HG02973 (cell line): ENCODE measurements around the gene AP1S2.
A peak's percentile ranks its signal among the peaks of the same experiment; 100 is the strongest.
"Not testable (repeated sequence)": the region's sequence is repeated elsewhere in the genome, so short reads cannot be mapped to it uniquely, and the experiment has no call there.

Source experiments
- ATAC-seq: cut with Tn5 transposase; IDR thresholded peaks from one replicate; pipeline ENCODE4 v1.9.1; 2021; ENCODE audit warnings: moderate library complexity; ENCODE audit not compliant: unreplicated experiment

The AP1S2 gene

DNA sequence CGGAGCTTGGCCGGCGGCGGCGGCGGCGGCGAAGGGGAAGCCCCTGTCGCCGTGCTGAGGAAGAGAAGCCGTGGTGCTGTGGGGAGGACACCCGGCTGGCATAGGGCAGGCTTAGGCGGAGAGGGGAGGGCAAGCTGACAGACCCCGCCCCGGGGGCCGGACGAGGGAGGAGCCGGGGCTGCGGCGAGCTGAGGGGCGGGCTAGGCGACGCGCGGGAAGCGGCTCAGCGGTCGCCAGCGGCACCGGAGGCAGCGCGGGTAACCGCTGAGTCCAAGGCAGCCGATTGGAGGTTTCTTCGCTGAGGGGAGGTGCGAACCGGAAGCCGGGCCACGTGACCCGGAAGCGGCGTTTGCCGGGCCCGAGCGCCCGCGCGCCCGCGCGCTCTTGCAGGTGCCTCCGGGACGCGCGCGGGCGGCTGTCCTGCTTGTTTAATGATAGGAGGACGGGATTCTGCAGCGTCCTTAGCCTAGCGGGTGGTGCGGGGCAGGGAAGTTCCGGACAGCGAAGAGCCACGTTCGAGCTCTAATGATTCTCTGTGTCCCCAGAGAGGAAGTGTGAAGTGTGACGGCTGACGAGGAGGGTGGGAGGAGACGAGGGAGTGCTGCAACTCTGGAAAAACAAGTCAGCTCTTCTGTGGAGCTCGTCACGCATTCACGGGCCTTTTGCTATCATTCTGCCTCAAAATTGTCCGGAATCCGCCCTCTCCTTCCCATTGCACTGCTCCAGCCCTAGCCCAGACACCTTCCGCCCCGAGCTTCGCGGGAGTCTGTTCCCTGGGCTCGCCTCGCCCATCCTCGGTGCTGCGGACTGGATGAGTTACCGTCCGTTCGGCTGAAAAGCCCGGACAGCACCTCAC lies at the start of gene AP1S2:
Gene AP1S2 (minus strand): TSS at position 102 of the 856 bp plus-strand sequence. CDS start 2,289 bp downstream, outside the sequence.
- peak; percentile 90 for ATAC-seq

DNA sequence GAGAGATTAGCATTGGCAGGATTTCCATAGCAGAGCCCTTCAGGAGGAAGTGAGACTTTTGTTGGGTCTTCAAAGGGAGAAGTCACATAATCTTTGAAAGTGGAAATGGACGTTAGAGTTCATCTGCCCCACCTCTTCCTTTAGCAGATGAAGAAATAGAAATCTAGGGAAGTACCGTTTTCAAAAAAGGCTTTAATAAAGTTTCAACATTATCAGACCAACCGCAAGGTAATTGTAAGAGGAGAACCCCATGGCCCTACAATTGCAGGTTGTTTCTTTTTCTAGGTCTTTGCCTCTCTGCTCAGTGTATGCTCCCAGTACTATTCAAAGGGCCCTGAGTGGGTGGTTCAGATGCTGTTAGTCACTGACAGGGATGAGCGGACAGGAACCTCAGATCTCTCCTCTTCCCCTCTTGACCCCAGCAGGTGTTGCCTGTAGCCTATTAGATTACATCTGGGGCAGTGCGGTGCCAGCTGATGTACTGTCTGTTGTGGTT lies 48.6 kb upstream of the AP1S2 start:
- ATAC-seq, result peak; percentile 89

DNA sequence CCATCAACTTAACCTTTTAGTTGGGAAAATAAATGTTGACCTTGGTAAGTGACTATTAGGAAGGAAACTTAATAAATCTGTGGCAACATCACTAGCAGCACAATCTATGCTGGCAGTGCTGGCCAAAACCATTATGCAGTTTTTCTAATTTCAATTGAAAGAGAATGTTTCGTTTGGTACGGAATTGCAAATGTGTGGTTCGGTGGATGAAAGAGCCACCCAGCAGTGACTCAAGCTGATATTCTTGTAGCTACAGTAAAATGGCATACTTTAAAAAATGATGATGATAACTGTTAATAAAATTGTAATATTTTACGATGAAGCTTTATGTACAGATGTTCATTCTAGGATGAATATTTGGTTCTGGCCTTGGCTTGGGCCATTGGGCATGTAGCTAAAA lies 40.7 kb upstream of the AP1S2 start:
- ATAC-seq, result no peak

GRCh38 chrX:15894724-15895123 lies 40.1 kb upstream of the AP1S2 start:
- ATAC-seq, result no peak

DNA sequence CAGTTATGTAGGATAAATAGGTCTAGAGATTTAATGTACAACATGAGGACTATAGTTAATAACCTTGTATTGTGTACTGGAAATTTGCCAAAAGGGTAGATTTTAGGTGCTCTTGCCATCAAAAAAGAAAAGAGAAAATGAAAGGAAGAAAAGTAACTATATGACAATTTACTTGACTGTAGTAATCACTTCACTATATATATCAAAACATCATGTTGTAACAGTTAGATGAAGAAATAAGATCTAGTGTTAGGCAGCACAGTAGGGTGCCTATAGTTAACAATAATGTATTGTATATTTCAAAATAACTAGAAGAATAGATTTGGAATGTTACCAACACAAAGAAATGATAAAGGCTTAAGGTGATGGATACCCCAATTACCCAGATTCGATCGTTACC lies 35.9 kb upstream of the AP1S2 start:
- ATAC-seq, result no peak

DNA sequence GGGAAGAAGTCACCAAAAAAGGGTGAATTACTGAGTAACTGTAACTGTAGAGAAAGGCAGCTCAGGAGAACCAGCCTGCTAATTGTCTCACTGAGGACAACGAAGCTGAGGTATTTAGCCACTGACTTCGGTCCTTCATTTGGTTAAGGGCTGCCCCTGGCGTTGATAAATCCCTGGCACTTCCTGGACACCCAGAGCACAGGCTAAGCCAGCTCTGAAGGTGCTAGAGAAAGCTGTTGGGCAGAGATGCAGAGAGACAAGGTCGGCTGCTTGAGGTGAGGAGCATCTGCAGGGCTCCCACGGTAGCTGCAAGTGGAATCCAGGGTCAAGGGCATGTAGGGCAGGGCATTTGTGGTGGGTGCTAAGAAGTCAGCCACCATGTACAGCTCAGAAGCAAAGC lies 33.4 kb upstream of the AP1S2 start:
- no peak for ATAC-seq

- ATAC-seq, result no peak
These were observed 28.9 kb upstream of the AP1S2 start for GRCh38 chrX:15883540-15883863.

GRCh38 chrX:15882704-15883539 lies 28.3 kb upstream of the AP1S2 start:
- ATAC-seq, result peak; percentile 63

DNA sequence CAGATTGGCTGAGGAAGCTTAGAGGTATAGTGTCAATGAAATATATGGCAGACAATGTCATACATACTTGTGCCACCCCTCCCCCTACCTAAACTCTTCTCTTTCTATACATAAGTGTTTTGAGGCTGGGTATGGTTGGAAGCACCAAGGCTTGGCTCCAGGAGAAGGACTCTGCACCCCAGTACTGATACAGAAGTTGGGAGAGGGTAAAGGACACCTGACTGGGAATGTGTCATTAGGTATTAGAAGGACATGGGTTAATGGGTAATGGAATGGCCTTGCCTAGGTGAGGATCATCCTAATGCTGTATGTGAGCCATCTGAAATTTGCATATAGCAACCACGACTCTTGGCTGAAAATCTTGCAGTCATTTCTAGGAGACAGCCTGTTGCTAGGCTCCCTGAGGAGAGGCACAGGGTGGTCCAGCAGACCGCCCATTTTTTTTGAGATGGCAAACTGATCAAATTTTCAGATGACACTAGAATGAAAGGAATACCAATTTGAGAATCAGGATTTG lies 26.8 kb upstream of the AP1S2 start:
- no peak for ATAC-seq

DNA sequence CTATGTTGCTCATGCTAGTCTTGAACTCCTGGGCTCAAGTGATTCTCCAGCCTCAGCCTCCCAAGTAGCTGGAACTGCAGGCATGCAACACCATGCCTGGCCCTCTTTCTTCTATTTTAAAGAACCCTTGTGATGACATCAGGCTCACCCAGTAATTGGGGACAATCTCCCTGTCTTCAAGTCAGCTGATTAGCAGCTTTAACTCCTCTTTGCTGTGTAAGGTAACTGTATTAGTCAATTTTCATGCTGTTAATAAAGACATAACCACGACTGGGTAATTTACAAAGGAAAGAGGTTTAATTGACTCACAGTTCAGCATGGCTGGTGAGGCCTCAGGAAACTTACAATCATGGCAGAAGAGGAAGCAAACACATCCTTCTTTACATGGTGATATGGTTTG lies 23.3 kb upstream of the AP1S2 start:
- not testable (repeated sequence) for ATAC-seq

DNA sequence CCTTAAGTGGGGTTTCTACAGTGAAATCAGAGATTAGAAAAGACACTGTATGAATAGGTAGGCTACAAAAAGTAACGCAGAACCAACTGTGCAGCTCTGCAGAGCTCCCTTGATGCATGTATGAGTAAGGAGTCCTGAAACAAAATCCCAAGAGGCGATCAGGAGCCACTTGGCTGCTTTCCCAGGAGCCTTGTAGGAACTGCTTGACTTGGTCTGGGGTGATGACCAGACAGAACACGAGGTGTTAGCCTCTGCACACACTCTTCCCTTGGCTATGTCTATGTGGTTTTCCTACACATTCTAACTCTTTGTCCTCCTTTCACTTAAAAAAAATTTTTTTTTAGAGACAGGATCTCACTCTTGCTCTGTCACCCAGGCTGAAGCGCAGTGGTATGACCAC lies 22.8 kb upstream of the AP1S2 start:
- ATAC-seq, result no peak

DNA sequence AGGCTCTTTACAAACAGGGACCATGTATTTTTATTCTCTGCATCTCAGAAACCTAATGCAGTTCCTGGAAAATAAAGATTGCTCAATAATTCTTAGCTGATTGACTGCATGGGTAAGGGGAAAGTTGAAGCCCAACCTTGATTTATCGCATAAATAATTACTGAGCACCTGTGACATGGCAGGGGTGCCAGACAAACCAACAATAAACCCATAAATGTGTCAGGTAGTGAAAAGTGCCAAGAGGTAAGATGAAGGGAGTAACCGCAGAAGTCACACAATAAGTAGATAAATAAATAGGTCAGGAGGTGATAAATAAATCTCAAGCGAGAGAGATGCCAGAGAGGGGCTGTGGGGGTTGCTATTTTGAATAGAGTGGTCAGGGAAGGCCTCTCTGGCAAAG lies 20.1 kb upstream of the AP1S2 start:
- no peak for ATAC-seq

- no peak for ATAC-seq
These were observed 19.0 kb upstream of the AP1S2 start for GRCh38 chrX:15873566-15873965.

- no peak for ATAC-seq
These were observed 15.7 kb upstream of the AP1S2 start for GRCh38 chrX:15870310-15870709.

DNA sequence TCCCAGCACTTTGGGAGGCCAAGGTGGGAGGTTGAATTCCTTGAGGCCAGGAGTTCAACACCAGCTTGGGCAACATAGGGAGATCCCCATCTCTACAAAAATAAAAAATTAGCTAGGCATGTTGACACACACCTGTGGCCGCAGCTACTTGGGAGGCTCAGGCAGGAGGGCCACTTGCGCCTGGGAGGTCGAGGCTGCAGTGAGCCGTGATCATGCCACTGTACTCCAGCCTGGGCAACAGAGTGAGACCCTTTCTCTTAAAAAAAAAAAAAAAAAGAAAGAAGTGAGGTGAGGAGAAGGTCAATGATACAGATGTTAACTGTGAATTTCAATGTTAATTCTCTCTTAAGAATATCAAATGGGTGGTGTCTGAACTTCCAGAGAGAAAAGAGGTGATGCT lies 15.1 kb upstream of the AP1S2 start:
- ATAC-seq, result no peak

- no peak for ATAC-seq
These were observed 11.5 kb upstream of the AP1S2 start for GRCh38 chrX:15866147-15866546.

- ATAC-seq, result no peak
These were observed 10.0 kb upstream of the AP1S2 start for GRCh38 chrX:15864629-15865028.

- ATAC-seq, result no peak
These were observed 9.4 kb upstream of the AP1S2 start for GRCh38 chrX:15864023-15864422.

DNA sequence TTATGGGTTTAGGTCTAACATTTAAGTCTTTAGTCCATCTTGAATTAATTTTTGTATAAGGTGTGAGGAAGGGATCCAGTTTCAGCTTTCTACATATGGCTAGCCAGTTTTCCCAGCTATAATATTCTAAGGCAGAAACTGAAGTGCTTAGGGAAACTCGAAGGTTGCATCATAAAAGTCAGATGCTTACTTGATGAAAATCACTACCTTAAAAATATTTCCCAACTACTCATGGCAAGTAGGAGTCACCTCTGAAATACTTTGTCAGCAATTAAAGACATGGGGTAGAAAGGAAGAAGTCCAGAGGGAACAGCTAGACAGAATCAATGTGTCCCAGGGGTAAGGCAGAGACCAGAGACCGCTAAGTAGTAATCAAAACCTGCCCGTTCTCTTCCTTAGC lies 6.3 kb upstream of the AP1S2 start:
- no peak for ATAC-seq

DNA sequence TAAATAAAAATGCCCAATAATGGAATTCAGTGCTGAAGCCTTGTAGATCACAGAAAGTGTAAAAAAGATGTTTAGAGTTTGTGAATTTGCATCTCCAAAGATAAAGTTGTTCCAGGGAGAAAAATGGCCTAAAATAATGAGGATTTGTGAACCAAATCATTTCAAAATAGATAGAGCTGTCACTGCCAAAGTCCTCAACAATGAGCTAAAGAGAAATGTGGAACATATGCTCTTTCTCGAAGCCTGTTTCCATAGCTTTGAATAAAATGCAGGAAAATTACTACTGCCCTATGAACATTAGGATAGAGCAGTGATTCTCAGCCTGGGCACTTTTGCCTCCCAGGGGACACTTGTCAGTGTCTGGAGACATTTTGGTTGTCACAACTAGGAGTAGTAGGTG lies 3.4 kb upstream of the AP1S2 start:
- no peak for ATAC-seq

- no peak for ATAC-seq
These were observed 2.0 kb upstream of the AP1S2 start for GRCh38 chrX:15856636-15857035.

- no peak for ATAC-seq
These were observed 1.6 kb upstream of the AP1S2 start for GRCh38 chrX:15856222-15856587.
